Hepatocyte (in vitro differentiated cells): ENCODE results near the gene RPS6KL1.

ENCODE experiments used
- EZH2 ChIP-seq: fragments of 200-600 bp; sonication (generic); IDR thresholded peaks from 2 replicates; pipeline ENCODE4 v1.6.1; 2016; ENCODE audit warnings: antibody characterized with exemption, mild to moderate bottlenecking, borderline replicate concordance
- TF ChIP-seq, protein P1 (sequence below): fragments of 200-600 bp; sonication (generic); IDR thresholded peaks from 2 replicates; pipeline ENCODE4 v1.5.1; 2016; ENCODE audit warnings: antibody characterized with exemption, mild to moderate bottlenecking; ENCODE audit not compliant: poor library complexity

DNA sequence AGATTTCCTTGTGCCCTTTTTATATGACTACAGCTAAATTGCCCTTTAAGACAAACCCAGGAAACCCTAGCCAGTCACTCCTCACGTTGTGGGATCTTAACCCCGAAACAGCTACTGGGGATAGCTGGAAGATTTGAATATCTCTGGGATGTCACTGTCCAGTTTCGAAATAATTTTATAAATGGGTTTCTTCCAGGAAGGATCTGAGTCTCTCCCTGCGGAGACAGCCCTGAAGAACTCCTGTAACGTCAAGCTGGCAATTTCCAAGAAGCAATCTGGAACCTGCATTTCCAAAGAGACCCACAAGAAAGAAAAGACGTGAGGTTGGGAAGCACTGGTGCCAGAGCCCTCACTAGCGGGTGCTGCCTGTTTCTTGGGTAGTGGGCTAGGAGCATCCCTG lies 68.0 kb downstream of the RPS6KL1 start:
- TF ChIP-seq, protein P1, sequence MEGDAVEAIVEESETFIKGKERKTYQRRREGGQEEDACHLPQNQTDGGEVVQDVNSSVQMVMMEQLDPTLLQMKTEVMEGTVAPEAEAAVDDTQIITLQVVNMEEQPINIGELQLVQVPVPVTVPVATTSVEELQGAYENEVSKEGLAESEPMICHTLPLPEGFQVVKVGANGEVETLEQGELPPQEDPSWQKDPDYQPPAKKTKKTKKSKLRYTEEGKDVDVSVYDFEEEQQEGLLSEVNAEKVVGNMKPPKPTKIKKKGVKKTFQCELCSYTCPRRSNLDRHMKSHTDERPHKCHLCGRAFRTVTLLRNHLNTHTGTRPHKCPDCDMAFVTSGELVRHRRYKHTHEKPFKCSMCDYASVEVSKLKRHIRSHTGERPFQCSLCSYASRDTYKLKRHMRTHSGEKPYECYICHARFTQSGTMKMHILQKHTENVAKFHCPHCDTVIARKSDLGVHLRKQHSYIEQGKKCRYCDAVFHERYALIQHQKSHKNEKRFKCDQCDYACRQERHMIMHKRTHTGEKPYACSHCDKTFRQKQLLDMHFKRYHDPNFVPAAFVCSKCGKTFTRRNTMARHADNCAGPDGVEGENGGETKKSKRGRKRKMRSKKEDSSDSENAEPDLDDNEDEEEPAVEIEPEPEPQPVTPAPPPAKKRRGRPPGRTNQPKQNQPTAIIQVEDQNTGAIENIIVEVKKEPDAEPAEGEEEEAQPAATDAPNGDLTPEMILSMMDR = no peak
- no peak for TF ChIP-seq EZH2
